GM23338 (cell line): ENCODE measurements around the gene KRTAP17-1. TPM values are rescaled to one million over a fixed set of nuclear protein-coding genes. Genes with fewer than 3 reads are reported as not detected.

Experiments
- ATAC-seq: fragments of 200-7000 bp; cut with Tn5 transposase; 3 replicates; pipeline ENCODE4 v1.9.1; 2020
- DNase-seq: peaks from one replicate; pipeline ENCODE4 v3.0.0-alpha.2; 2015; ENCODE audit warnings: low spot score
- H2AFZ ChIP-seq: fragments of 200-600 bp; sonication (generic); 2 replicates; pipeline ENCODE4 v1.8.0; 2016; ENCODE audit warnings: antibody characterized with exemption, mild to moderate bottlenecking, moderate library complexity
- H3F3A ChIP-seq: fragments of 200-600 bp; sonication (generic); replicated peaks from 2 replicates; pipeline ENCODE4 v1.8.0; 2017; ENCODE audit warnings: antibody characterized with exemption, mixed run types, low read depth
- H3K27ac ChIP-seq: fragments of 200-600 bp; sonication (generic); 2 replicates; pipeline ENCODE4 v1.6.1; 2016; ENCODE audit warnings: low read depth
- H3K27me3 ChIP-seq: fragments of 200-600 bp; sonication (generic); 2 replicates; pipeline ENCODE4 v1.8.0; 2016; ENCODE audit warnings: mild to moderate bottlenecking, mixed run types, moderate library complexity; ENCODE audit not compliant: insufficient read depth
- H3K36me3 ChIP-seq: fragments of 200-600 bp; sonication (generic); 2 replicates; pipeline ENCODE4 v1.8.0; 2016; ENCODE audit warnings: mild to moderate bottlenecking; ENCODE audit not compliant: insufficient read depth
- H3K4me1 ChIP-seq: fragments of 200-600 bp; sonication (generic); 2 replicates; pipeline ENCODE4 v1.8.0; 2016; ENCODE audit warnings: mild to moderate bottlenecking, moderate library complexity; ENCODE audit not compliant: insufficient read depth
- H3K4me2 ChIP-seq: fragments of 200-600 bp; sonication (generic); 2 replicates; pipeline ENCODE4 v1.7.1; 2017; ENCODE audit warnings: mixed run types
- H3K4me3 ChIP-seq: fragments of 200-600 bp; sonication (generic); 2 replicates; pipeline ENCODE4 v1.6.1; 2016; ENCODE audit warnings: mixed run types
- H3K79me2 ChIP-seq: fragments of 200-600 bp; sonication (generic); replicated peaks from 2 replicates; pipeline ENCODE4 v1.8.0; 2017; ENCODE audit warnings: mild to moderate bottlenecking; ENCODE audit not compliant: insufficient read depth
- H3K9me2 ChIP-seq: fragments of 200-600 bp; sonication (generic); 2 replicates; pipeline ENCODE4 v1.8.0; 2017; ENCODE audit not compliant: insufficient read depth
- H4K20me1 ChIP-seq: fragments of 200-600 bp; sonication (generic); replicated peaks from 2 replicates; pipeline ENCODE4 v1.8.0; 2017; ENCODE audit warnings: mild to moderate bottlenecking; ENCODE audit not compliant: insufficient read depth
- H3K27ac Mint-ChIP-seq: 2 replicates; pipeline ENCODE4 v1.8.0; 2020; ENCODE audit warnings: inconsistent platforms, mild to moderate bottlenecking, moderate library complexity, mixed read lengths
- H3K27me3 Mint-ChIP-seq: 3 replicates; pipeline ENCODE4 v1.8.0; 2022; ENCODE audit warnings: low read depth, mild to moderate bottlenecking, moderate library complexity, mixed read lengths, inconsistent platforms; ENCODE audit not compliant: insufficient read depth, poor library complexity
- H3K36me3 Mint-ChIP-seq: 3 replicates; pipeline ENCODE4 v1.8.0; 2021; ENCODE audit warnings: low read depth, mild to moderate bottlenecking, inconsistent platforms, moderate library complexity, mixed read lengths
- H3K4me1 Mint-ChIP-seq: 3 replicates; pipeline ENCODE4 v1.8.0; 2020; ENCODE audit warnings: mild to moderate bottlenecking, inconsistent platforms, mixed read lengths
- H3K4me3 Mint-ChIP-seq: 3 replicates; pipeline ENCODE4 v1.8.0; 2021; ENCODE audit warnings: moderate library complexity, mild to moderate bottlenecking, inconsistent platforms, mixed read lengths
- H3K9me3 Mint-ChIP-seq: 3 replicates; pipeline ENCODE4 v1.8.0; 2020; ENCODE audit warnings: moderate library complexity, mild to moderate bottlenecking, inconsistent platforms, mixed read lengths
- CREB1 ChIP-seq: fragments of 250-450 bp; sonication (Bioruptor Pico); IDR thresholded peaks from 2 replicates; pipeline ENCODE4 v1.5.0; 2020; ENCODE audit warnings: low read depth, mild to moderate bottlenecking, moderate library complexity
- EZH2 ChIP-seq: fragments of 200-600 bp; sonication (generic); IDR thresholded peaks from one replicate; pipeline ENCODE4 v1.8.0; 2017; ENCODE audit warnings: antibody characterized with exemption, mild to moderate bottlenecking, low read depth; ENCODE audit not compliant: unreplicated experiment
- EZH2phosphoT487 ChIP-seq: fragments of 200-600 bp; sonication (generic); IDR thresholded peaks from one replicate; pipeline ENCODE4 v1.8.1; 2018; ENCODE audit warnings: antibody characterized with exemption; ENCODE audit not compliant: unreplicated experiment
- JUNB ChIP-seq: IDR thresholded peaks from one replicate; pipeline ENCODE4 v1.6.1; 2016; ENCODE audit warnings: antibody characterized with exemption; ENCODE audit not compliant: unreplicated experiment
- NANOG ChIP-seq: IDR thresholded peaks from 2 replicates; pipeline ENCODE4 v1.6.1; 2016; ENCODE audit warnings: antibody characterized with exemption, borderline replicate concordance
- POLR2AphosphoS5 ChIP-seq: IDR thresholded peaks from 2 replicates; pipeline ENCODE4 v1.6.1; 2016; ENCODE audit warnings: antibody characterized with exemption, low read depth
- STAT1 ChIP-seq: IDR thresholded peaks from one replicate; pipeline ENCODE4 v1.6.1; 2016; ENCODE audit warnings: antibody characterized with exemption; ENCODE audit not compliant: unreplicated experiment
- ZNF114 ChIP-seq: fragments of 250-450 bp; sonication (Bioruptor Pico); IDR thresholded peaks from 2 replicates; pipeline ENCODE4 v1.5.0; 2020; ENCODE audit warnings: mild to moderate bottlenecking, moderate library complexity
- ZNF331 ChIP-seq: fragments of 250-450 bp; sonication (Bioruptor Pico); IDR thresholded peaks from 2 replicates; pipeline ENCODE4 v1.5.0; 2020; ENCODE audit warnings: low read depth, mild to moderate bottlenecking, moderate library complexity
- polyA plus RNA-seq: library from polyadenylated mRNA; unstranded; fragments of >200 nt; fragmentation: Nextera tagmentation; extraction: Ambion mirVana; gene quantifications from 2 replicates; pipeline ENCODE4 v1.2.1, GENCODE V29; 2016
- total RNA-seq: library from RNA; depleted of rRNA; stranded (reverse); fragments of >200 nt; shearing (Covaris generic); gene quantifications from 2 replicates; pipeline ENCODE4 v1.2.3, GENCODE V29; 2014
- TF ChIP-seq, protein P1 (sequence below), 2 experiments: fragments of 200-600 bp in 1 of 2; sonication (generic) in 1 of 2; conservative IDR thresholded peaks; 2 replicates each; pipeline versions ENCODE4 v1.5.1 to v1.6.1; 2016 to 2017; ENCODE audit warnings: antibody characterized with exemption in 2 of 2, low read depth in 2 of 2, mild to moderate bottlenecking in 2 of 2, moderate library complexity in 1 of 2
- TF ChIP-seq, protein P2 (sequence below): IDR thresholded peaks from 2 replicates; pipeline ENCODE4 v1.6.1; 2016; ENCODE audit warnings: antibody characterized with exemption
- TF ChIP-seq, protein P3 (sequence below): fragments of 250-450 bp; sonication (Bioruptor Pico); IDR thresholded peaks from 2 replicates; pipeline ENCODE4 v1.5.0; 2020; ENCODE audit warnings: mild to moderate bottlenecking, moderate library complexity
- TF ChIP-seq, protein P4 (sequence below): IDR thresholded peaks from one replicate; pipeline ENCODE4 v1.6.1; 2018; ENCODE audit warnings: antibody characterized with exemption; ENCODE audit not compliant: unreplicated experiment

Gene KRTAP17-1
- total and polyA plus RNA-seq, 2 experiments from 2014 or later: not detected

DNA sequence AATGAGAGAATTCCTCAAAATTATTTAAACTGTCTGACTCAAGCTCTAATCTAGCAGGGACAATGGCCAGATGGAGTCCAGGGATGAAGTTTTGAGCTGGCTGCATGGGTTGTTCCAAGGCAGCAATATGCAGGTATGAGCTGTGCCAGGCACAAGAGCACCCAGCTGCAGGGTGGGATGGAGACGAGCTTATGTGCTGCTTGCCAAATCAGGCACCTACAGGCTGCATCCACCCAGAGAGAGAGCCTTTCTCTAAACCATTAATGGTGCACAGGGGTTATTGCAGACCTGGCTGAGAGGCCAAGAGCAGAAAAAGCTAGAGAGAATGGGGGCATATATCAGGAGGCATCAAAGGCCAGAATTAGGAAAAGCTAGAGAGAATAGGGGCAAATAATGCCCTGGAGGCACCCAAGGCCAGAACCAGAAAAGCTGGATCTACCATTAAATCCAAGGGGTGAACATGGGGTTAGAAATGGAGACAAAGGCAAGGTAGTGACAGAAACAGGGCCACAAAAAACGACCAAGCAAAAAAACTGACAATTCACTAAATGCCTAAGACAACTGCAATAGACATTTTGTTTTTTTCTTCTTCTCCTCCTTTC, 24.2 kb upstream of the KRTAP17-1 start:
- Histone ChIP-seq H3K4me2 (no peak overlapping the region), H3K4me1 (no peaks in the 10 kb centered on the region), H2AFZ (no peak overlapping the region), H3K79me2 (no peaks in the 10 kb centered on the region), H4K20me1 (no peaks in the 10 kb centered on the region), H3F3A (no peaks in the 10 kb centered on the region), H3K4me3 (no peak overlapping the region), H3K36me3 (no peaks in the 10 kb centered on the region), H3K9me2 (peaks cover 2% of the 10 kb centered on the region; the same call in 1 of the 2 replicates), H3K27ac (no peak overlapping the region), H3K27me3 (no peaks in the 10 kb centered on the region)
- H3K4me1 Mint-ChIP-seq: no peaks in the 10 kb centered on the region
- DNase-seq (no peak), ATAC-seq (no peak)
- H3K36me3 Mint-ChIP-seq: no peaks in the 10 kb centered on the region; the same call in 2 of the 3 replicates
- peaks cover 24% of the 10 kb centered on the region for H3K9me3 Mint-ChIP-seq
- H3K27ac Mint-ChIP-seq: no peak overlapping the region
- H3K4me3 Mint-ChIP-seq: no peak overlapping the region
- peaks cover 5% of the 10 kb centered on the region for H3K27me3 Mint-ChIP-seq
- TF ChIP-seq NANOG (no peak), ZNF331 (no peak), CREB1 (CRISPR knock-in tag) (no peak), JUNB (no peak), EZH2phosphoT487 (no peak), EZH2 (no peak), STAT1 (no peak), ZNF114 (no peak), POLR2AphosphoS5 (no peak)
- TF ChIP-seq, protein P1, sequence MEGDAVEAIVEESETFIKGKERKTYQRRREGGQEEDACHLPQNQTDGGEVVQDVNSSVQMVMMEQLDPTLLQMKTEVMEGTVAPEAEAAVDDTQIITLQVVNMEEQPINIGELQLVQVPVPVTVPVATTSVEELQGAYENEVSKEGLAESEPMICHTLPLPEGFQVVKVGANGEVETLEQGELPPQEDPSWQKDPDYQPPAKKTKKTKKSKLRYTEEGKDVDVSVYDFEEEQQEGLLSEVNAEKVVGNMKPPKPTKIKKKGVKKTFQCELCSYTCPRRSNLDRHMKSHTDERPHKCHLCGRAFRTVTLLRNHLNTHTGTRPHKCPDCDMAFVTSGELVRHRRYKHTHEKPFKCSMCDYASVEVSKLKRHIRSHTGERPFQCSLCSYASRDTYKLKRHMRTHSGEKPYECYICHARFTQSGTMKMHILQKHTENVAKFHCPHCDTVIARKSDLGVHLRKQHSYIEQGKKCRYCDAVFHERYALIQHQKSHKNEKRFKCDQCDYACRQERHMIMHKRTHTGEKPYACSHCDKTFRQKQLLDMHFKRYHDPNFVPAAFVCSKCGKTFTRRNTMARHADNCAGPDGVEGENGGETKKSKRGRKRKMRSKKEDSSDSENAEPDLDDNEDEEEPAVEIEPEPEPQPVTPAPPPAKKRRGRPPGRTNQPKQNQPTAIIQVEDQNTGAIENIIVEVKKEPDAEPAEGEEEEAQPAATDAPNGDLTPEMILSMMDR (conservative IDR thresholded peaks at IDR 0.05; ENCODE audit: low read depth in 2 of 2): no peak
- TF ChIP-seq, protein P2, sequence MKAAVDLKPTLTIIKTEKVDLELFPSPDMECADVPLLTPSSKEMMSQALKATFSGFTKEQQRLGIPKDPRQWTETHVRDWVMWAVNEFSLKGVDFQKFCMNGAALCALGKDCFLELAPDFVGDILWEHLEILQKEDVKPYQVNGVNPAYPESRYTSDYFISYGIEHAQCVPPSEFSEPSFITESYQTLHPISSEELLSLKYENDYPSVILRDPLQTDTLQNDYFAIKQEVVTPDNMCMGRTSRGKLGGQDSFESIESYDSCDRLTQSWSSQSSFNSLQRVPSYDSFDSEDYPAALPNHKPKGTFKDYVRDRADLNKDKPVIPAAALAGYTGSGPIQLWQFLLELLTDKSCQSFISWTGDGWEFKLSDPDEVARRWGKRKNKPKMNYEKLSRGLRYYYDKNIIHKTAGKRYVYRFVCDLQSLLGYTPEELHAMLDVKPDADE: no peak
- TF ChIP-seq, protein P3, sequence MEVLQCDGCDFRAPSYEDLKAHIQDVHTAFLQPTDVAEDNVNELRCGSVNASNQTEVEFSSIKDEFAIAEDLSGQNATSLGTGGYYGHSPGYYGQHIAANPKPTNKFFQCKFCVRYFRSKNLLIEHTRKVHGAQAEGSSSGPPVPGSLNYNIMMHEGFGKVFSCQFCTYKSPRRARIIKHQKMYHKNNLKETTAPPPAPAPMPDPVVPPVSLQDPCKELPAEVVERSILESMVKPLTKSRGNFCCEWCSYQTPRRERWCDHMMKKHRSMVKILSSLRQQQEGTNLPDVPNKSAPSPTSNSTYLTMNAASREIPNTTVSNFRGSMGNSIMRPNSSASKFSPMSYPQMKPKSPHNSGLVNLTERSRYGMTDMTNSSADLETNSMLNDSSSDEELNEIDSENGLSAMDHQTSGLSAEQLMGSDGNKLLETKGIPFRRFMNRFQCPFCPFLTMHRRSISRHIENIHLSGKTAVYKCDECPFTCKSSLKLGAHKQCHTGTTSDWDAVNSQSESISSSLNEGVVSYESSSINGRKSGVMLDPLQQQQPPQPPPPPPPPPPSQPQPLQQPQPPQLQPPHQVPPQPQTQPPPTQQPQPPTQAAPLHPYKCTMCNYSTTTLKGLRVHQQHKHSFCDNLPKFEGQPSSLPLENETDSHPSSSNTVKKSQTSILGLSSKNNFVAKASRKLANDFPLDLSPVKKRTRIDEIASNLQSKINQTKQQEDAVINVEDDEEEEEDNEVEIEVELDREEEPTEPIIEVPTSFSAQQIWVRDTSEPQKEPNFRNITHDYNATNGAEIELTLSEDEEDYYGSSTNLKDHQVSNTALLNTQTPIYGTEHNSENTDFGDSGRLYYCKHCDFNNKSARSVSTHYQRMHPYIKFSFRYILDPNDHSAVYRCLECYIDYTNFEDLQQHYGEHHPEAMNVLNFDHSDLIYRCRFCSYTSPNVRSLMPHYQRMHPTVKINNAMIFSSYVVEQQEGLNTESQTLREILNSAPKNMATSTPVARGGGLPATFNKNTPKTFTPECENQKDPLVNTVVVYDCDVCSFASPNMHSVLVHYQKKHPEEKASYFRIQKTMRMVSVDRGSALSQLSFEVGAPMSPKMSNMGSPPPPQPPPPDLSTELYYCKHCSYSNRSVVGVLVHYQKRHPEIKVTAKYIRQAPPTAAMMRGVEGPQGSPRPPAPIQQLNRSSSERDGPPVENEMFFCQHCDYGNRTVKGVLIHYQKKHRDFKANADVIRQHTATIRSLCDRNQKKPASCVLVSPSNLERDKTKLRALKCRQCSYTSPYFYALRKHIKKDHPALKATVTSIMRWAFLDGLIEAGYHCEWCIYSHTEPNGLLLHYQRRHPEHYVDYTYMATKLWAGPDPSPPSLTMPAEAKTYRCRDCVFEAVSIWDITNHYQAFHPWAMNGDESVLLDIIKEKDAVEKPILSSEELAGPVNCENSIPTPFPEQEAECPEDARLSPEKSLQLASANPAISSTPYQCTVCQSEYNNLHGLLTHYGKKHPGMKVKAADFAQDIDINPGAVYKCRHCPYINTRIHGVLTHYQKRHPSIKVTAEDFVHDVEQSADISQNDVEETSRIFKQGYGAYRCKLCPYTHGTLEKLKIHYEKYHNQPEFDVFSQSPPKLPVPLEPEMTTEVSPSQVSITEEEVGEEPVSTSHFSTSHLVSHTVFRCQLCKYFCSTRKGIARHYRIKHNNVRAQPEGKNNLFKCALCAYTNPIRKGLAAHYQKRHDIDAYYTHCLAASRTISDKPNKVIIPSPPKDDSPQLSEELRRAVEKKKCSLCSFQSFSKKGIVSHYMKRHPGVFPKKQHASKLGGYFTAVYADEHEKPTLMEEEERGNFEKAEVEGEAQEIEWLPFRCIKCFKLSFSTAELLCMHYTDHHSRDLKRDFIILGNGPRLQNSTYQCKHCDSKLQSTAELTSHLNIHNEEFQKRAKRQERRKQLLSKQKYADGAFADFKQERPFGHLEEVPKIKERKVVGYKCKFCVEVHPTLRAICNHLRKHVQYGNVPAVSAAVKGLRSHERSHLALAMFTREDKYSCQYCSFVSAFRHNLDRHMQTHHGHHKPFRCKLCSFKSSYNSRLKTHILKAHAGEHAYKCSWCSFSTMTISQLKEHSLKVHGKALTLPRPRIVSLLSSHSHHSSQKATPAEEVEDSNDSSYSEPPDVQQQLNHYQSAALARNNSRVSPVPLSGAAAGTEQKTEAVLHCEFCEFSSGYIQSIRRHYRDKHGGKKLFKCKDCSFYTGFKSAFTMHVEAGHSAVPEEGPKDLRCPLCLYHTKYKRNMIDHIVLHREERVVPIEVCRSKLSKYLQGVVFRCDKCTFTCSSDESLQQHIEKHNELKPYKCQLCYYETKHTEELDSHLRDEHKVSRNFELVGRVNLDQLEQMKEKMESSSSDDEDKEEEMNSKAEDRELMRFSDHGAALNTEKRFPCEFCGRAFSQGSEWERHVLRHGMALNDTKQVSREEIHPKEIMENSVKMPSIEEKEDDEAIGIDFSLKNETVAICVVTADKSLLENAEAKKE (CRISPR knock-in tag): no peak
- TF ChIP-seq, protein P4, sequence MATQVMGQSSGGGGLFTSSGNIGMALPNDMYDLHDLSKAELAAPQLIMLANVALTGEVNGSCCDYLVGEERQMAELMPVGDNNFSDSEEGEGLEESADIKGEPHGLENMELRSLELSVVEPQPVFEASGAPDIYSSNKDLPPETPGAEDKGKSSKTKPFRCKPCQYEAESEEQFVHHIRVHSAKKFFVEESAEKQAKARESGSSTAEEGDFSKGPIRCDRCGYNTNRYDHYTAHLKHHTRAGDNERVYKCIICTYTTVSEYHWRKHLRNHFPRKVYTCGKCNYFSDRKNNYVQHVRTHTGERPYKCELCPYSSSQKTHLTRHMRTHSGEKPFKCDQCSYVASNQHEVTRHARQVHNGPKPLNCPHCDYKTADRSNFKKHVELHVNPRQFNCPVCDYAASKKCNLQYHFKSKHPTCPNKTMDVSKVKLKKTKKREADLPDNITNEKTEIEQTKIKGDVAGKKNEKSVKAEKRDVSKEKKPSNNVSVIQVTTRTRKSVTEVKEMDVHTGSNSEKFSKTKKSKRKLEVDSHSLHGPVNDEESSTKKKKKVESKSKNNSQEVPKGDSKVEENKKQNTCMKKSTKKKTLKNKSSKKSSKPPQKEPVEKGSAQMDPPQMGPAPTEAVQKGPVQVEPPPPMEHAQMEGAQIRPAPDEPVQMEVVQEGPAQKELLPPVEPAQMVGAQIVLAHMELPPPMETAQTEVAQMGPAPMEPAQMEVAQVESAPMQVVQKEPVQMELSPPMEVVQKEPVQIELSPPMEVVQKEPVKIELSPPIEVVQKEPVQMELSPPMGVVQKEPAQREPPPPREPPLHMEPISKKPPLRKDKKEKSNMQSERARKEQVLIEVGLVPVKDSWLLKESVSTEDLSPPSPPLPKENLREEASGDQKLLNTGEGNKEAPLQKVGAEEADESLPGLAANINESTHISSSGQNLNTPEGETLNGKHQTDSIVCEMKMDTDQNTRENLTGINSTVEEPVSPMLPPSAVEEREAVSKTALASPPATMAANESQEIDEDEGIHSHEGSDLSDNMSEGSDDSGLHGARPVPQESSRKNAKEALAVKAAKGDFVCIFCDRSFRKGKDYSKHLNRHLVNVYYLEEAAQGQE: no peak
